CD4-positive, alpha-beta T cell treated with Interleukin-4 for 1 hour (primary cell): ENCODE data around the gene NHLRC2.

Source experiments
- DNase-seq, 2 donors: peaks; one replicate each; pipeline ENCODE4 v3.0.0-alpha.2; 2020 to 2022

The NHLRC2 gene

DNA sequence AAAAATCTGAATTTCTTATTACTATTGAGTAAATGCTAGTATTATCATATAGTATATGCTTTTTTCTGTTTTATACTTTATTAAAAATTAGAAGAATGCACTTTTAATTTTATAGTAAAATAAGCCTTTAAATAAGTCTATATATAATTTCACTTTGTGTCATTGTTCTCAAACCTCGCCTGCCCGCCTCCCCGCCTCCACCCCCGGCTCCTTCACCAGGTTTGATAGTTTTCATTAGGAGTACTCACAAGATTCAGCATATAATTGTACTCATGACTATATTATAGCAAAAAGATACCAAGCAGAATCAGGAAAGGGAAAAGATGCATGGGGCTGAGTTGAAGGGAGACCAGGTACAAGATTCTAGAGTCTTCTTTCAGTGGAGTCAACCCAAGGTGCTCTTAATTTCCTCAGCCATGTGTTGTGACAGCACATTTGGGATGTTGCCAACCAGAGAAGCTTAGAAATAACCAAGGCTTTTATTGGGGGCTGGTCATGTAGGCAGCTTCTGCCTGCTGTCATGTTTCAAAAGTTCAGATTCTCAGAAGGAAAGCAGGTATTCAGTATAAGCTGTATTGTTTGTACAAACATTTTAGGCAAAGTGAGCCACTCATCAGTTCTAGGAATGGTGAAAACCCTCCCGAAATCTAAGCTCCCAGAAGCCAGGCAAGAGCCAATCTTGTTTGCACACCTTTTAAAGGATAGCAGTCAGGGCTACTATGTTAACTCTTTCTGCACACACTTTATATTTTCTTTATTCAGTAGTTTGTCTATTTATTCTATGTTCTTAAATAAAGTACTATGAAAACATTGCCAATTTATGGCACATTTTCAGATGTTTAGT is 12.3 kb downstream of the NHLRC2 start:
- no peak for DNase-seq

DNA sequence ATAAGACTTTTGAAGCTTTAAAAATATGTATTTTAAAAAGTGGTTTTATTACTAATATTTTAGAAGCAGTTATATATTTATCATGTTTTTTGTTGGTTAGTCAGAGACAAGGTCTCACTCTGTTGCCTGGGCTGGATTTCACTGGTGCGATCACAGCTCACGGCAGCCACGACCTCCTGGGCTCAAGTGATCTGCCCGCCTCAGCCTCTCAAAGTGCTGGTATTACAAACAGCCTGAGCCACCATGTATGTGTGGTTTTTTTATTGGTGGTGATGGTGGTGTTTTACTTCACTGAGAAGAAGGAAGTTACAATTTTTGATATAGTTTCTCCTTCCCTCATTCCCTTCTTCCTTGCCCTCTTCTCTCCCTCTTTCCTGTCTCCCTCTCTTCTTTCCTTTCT is 13.4 kb downstream of the NHLRC2 start:
- no peak for DNase-seq

DNA sequence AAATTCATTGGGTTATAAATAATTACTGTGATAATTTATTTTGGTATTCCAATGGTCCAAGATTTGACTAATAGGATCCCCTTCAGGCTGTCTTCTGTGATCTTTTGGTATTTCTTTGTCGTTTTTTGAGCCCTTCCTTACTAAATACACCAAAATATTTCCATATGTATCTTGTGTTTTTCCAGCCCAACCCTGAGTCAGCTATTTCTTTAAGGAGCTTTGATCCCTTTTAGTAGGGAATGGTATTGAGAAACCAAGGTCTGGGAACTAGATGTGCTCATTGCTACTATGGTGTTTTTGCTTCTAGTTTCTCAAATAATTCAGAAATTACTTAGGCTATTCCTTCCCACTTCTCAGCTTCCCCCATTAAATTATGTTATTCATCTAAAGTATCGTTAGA is 15.3 kb downstream of the NHLRC2 start:
- DNase-seq = no peak

DNA sequence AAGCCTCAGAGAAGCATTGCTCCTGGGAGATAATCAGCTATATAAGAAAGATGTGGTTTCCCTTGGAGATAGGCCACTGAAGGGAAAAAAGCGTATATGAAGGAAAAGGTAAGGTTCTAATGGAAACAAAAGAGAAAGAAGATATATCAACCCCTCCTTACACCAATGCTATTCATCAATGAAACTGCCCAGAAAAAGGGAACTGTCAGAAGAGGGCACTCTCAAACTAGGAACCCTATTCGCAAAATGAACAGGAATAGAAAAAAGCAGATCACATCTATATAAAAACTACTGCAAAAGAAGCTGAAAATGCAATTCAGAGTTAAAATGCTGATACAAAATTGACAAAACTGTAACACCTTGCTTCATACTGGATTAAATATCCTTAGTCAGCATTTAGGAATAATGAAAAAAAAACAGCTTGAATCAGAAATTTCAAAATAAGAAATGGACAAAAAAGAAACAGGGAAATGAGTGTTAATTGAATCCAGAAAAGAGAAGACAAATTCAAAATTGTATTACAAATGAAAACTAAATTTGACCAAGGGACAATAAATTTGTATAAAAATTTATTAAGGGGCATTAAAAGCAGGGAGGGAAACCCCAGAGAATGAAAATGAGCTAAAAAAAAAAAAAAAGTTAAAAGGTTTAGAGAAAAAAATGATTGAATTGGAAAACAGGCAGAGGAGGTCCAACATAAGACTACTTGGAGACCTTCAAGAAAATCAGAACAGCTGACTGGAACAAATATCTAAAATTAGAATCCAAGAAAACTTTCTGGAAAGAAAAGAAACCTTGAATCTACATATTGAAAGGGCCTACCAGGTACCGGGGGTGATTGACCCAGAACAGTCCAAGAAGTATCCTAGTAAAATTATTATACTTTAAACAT is 17.9 kb downstream of the NHLRC2 start:
- DNase-seq = no peak

DNA sequence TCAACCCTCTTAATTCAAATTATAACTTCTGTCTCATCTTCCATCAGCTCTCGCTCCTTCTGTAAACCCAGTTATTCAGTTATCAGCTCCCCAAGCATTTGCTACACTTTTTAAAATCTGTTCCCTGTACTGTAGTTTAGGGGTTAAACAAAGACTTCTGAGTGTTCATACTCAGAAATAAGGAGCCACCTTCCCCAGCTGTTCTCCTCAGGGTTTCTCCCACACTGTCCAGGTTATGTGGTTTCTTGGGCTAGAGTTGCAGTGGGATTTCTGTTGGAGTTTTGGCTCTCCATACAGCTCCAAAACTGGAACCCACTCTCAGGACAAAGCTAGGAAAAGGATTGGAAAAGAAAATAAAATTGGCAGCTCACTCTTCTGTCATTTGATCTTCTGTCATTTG is 20.8 kb downstream of the NHLRC2 start:
- no peak for DNase-seq

DNA sequence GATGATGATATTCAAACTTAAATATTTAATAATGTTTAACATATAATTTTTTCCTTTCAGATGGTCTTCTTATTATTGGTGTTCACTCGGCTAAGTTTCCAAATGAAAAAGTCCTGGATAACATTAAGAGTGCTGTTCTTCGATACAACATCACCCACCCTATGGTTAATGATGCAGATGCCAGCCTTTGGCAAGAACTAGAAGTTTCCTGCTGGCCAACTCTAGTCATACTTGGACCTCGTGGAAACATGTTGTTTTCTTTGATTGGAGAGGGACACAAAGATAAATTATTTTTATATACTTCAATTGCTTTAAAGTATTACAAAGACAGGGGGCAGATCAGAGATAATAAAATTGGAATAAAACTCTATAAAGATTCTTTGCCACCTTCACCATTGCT is 22.0 kb downstream of the NHLRC2 start:
- no peak for DNase-seq

DNA sequence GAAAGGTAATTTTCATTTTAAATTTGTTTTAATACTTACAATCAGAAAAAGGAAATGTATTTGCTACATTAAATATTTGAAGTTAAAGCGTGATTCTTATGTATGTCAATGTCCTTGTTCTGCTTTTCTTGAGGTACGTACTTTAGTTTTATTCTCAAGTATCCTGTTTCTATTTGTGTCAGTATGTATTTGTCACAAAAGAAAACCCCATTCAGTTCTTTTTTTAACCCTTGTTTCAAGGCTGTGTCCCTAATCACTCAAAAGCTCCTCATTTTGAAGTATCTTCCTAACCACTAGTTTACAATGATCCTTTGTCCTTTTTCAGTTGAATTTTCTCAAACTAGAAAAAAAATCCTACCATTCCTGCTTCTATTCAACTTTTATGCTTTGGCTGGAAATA is 25.2 kb downstream of the NHLRC2 start:
- no peak for DNase-seq

DNA sequence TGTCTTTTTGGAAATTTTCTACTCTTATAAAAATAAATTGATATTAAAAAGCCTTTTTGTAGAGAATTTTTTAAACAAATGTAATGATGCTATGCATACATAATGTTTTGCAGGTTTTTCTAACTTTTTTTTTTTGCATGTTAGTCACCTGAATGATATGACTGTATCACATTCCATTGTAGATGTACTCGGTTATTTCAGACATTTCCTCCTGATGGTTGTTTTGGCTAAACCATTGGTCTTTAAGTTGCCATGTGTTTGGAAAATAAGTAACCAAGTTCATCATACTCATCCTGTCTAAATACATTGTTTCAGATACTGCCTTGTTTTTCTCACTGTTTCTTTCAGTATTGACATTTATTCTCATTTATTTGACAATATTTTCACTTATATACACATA is 25.8 kb downstream of the NHLRC2 start:
- no peak for DNase-seq

DNA sequence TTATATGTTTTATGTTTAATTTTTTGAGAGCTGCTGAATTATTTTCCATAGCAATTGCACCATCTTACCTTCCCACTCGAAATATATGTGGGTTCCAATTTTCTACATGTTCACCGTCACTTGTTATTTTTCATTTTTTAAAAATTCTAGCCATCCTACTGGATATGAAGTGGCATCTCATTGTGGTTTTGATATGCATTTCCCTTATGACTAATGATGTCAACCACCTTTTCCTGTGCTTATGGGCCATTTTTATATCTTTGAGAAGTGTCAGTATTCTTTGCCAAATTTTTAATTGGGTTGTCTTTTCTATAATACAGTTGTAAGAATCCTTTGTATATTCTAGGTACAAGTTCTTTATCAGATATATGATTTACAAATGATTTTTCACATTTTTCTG is 27.8 kb downstream of the NHLRC2 start:
- DNase-seq = peak in 1 of 2 donors; percentile 5

DNA sequence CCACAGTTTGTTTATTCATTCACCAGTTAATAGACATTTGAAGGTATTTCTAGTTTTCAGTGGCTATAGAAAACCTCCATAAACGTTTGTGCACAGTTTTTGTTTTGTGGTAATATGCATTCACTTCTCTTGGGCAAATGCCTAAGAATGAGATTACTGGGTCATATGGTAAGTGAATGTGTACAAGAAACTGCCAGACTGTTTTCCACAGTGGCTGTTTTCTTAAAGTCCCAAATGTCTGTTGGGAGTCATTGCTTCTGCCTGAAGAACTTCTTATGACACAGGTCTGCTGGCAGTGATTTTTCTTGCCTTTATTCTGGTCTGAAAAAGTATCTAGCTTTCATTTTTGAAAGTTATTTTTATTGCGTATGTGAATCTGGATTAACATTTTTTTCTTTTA is 35.5 kb downstream of the NHLRC2 start:
- no peak for DNase-seq

DNA sequence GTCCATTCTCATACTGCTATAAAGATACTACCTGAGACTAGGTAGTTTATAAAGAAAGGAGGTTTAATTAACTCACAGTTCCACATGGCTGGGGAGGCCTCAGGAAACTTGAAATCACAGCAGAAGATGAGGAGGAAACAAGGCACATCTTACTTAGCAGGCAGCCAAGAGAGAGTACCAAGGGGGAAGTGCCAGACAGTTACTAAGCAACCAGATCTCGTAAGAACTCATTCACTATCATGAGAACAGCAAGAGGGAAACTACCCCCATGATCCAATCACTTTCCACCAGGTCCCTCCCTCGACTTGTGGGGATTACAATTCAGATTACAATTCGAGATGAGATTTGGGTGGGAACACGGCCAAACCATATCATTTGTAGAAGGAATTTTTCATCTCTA is 36.3 kb downstream of the NHLRC2 start:
- DNase-seq = no peak

DNA sequence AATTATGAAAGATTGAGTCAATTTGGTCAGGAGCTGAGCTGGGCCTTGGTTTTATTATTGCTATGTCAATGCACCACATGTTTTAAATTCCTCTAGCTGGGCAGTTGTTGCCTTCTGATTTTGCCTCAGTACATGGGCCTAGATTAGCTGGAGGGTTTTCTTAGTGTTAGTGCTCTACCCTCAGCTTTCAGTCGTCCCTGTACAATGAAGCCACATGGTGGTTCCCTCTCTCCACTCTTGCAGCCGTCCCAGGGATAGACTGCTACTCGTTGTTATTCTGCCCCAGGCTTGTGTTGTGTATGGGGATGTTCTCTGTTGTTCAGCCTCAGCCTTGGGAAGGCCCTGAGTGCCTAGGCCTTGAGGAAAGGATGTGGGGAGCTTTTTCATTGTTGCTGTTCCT is 37.0 kb downstream of the NHLRC2 start:
- DNase-seq = no peak

DNA sequence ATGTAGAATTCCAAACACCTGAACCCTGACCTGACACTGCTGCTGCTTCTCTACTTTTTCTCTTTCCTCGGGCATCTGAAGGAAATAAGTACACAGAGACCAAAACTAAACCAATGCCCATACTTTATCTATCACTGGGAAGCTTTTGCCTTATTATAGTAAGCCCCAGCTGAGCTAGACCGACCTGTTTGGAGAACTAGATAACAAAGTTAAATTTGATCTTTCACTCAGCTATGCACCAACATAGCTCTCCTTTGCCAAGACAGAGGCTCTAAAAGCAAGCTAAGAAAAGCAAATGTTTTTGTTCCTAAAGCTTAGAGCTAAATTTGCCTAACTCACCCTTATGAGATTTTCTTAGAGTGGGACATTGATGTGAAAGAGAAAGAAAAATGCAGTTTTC is 39.1 kb downstream of the NHLRC2 start:
- DNase-seq = no peak

DNA sequence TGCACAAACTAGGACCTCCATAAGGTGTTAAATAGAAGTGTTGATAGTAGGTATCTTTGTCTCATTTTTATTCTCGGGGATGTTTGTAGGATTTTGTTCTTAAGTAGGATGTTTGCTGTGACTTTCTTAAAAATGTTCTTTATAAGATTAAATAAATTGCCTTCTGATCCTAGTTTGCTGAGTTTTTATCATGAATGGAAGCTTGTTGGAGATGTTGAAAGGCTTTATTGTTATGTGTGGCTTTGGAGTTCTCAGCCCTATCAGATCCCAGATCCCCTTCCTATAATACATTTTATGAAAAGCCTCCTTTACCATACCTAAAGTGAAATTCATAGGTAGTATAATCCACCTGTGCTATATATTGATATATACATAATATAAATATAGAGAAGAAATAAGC is 40.1 kb downstream of the NHLRC2 start:
- no peak for DNase-seq

DNA sequence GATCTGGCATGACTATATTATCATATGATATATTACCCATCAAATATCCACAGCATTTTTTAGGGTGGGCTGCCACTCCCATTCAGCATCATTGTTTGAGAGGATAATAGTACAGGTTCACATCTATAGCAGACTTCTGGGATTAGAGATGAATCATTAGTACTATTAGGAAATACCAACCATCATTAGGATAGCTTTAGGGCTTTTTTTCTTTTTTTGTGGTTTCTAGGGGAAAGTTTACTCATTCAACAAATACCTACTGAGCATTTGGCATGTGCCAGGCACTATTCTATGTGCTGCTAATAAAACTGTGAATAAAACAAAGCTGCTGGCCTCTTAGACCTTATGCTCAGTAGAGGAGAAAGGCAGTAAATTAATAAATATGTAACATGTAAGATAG is 40.6 kb downstream of the NHLRC2 start:
- DNase-seq = no peak

DNA sequence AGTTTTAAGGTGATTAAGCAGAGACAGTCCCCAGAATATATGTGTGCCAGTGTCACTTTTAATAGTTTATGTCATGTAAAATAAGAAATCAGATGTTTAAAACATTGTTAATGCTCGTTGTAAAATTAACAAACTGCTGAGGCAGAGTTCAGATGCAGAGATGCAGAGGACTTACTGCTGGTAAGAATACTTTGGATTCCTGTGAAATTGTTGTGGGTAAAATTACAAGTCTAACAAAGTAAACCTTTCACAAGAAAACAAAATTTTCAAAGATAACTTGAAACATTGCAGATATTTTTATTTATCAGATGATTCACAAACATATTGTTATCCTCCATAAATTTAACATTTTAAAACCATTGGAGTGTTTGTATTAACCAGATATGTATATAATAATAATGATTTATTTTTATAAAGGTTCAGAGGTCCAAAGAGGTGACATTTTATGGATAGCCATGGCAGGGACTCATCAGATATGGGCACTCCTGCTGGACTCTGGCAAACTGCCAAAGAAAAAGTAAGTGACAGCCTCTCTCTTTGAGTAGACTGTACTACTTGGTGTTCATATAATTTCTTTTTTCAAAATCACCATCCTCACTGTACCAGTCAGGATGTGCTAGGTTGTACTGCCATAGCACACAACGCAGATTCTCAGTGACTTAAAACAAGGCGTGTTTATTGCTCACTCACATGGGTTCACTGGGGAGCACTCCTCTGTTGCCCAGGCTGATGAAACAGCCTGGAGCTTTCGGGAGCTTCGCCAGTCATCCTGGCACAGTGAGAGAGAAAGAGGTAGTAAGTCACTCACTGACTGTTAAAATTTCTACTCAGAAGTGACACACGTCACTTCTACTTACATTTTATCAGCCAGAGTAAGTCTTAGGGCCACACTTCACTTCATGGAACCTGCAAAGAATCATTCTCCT is 43.5 kb downstream of the NHLRC2 start:
- no peak for DNase-seq

DNA sequence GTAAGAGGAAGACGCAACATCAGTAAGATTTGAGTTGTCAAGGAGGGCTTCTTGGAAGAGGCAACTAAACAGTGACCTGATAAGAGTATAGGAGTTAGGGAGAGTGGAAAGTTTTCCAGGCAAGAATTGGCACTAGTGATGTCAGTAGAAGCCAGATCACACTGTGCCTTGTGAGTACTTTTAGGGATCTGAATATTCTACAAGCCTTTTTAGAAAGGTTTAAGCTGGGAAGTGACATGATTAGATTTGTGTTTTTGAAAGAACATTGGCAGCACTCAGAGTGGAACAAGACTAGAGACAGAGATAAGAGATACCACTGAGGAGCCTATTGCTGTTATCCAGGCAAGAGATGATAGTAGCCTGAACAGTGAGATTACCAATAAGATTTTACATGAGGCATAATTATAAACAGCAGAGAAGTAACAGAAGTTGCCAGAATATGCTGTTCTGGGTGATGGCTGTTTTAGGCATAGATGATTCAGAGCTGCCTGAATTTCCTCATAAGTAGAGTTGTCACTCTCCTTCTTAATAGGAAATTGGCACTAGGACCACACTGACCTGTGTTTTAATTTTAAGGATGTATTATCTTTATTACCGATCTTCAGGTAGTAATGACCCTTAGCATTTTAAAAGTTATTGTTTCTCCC is 45.6 kb downstream of the NHLRC2 start:
- no peak for DNase-seq

DNA sequence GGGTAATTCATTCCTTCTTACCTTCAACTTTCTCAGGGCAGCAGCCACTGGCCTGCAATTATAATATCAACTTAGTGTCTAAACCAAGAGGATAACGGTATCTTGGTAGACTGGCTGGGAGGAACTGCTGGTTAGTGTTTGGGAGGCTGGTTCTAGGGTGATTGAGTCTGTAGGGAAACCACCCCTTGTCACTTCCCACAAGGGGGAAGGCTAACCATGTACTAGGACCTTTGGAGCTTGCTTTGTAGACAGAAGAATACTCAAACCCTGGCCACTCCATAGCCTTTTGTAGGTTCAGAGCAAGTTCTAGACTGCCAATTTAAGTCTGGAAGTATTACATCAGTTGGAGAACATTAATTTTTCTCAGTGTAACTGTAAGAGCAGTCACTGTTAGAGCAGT is 51.3 kb downstream of the NHLRC2 start:
- DNase-seq = no peak

DNA sequence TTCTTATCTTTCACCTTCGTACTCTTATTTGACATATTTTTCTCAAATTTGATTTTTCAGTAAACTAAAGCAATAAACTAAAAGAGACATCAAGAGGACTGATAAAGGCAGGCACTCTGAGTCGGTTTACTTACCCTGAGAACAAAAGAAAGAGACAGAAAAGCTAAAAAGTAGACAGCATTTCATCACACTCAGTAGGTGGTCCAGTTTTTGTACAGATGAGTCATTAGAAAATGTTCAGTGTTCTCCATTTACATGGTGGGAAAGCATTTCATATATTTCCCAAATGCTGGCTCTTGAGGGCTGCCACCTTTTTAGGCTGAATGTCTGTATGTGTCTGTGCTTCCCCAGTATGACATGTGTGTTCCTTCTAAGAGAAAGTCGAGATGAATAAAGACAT is 52.7 kb downstream of the NHLRC2 start:
- no peak for DNase-seq

DNA sequence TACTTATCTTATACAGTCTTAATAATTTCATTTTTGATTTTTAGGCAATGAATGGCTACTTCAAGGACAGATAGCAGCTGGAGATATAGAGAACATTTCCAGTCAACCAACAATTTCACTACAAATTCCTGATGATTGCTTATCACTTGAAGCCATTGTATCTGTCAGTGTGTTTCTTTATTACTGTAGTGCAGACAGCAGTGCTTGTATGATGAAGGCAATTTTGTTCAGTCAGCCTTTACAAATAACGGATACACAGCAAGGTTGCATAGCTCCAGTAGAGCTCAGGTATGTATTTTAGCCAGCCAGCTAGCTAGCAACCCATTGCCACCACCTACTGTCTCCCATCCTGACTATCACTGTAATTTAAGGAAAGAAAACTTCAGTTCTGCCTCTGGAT is 53.8 kb downstream of the NHLRC2 start:
- no peak for DNase-seq

DNA sequence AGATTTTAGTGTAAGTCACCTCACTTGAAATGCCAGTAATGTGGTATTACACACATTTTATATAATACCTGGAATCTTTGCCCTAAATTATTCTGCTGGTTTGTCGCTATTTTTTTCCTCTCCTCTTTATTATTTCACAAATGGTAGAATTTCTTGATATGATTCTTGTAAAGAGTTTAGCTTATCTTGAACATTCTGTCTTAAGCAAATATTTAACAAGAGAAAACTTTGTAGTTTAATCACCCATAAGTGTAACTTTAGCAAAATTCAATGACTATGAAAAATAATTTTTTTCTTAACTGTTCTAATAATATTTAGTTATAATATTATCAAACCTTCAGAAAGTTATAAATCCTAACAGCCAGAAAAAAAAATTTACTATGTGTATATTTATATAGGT is 56.7 kb downstream of the NHLRC2 start:
- DNase-seq = no peak

DNA sequence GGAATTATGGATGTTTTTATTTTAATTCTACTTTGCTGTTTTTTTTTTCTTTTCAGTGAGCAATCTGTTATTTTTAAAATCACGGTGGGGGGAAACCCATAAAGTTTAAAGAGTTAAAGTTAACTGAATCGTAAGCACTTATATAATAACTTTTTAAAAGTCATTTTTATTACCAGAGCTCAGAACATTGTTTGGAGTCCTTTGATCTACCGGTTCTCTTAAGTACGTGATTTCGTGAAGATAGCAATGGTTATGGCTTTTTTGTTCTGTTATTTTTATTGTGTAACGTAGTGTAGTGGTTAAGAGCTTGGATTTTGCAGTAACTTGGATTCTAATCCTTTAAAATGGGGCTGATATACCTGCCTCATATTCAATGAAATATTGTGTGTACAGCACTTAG is 57.4 kb downstream of the NHLRC2 start:
- no peak for DNase-seq

DNA sequence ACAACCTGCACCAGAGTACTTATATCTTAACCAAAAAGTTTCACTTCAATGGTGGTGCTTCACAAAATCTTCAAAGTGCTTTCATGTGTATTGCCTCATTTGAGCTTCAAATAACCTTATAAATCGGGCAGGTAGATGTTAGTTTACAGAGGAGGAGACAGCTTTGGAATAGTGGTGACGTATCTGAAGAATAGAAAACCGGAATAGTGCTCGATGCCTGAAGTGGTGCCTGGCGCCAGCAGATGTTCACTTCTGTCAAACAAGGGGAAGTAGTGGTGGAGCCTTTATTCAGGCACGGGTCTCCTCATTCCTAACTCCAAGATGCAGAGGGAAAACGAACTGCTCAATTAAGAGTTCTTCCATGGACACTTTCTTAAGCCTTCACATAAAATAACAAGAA is 58.1 kb downstream of the NHLRC2 start:
- DNase-seq = no peak
